ENCODE data around the gene GJC1.

DNA sequence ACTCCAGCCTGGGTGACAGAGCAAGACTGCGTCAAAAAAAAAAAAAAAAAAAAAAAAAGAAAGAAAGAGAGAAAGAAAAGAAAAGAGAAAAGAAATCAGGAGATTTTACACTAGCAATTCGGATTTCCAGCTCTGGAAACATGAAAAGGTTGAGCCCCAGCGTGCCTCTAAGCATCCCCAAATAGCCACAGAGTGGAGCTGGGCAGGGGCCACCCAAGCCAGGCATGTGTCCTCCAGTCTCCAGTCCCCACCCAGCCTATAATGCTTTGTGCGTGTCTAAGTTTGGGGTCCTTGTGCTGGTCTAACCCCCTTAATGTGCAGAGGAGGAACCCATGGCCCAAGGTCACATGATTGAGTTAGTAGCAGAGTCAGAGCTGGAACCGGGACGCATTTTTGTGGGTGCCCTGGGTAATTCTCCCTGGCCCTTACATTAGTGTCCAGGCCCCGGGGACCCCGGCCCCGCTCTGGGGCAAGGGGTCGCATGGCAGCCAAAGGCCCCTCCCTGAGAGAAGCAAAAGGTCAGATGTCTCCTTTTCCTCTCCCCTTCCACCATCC lies 51.4 kb downstream of the GJC1 start:
- TF ChIP-seq POLR2AphosphoS5 (IDR thresholded peaks at IDR 0.05; ENCODE audit: low read depth, low read length): no peak
- no peak for TF ChIP-seq POLR2A (IDR thresholded peaks at IDR 0.05; ENCODE audit: low read depth, low read length)

Measured in GM12892 (cell line).